ENCODE results near the gene GADD45B.

DNA sequence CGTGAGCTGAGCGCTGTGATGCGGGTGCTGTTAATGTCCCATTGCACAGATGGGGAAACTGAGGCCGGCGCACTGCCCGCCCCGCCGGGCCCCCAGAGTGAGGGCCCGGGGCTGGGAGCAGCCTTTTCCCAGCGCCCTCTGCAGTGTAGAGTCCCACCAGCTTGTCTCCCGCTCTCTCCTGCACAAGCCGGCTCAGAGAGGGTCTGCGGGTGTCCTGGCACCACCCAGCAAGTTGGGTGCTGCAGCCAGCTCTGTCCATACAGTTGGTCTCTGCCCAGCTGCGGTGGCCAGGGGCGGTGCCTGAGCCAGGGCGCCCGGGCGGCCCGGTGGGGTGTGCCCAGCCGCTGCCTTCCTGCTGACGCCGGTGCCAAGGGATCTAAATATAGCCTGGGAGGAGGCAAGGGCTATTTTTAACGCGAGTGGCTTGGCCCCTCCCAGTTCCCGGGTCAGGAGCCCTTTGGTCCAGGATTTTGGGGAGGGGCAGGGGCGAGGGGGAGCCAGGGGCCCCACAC, 19.3 kb downstream of the GADD45B start:
- TF ChIP-seq, protein P1, sequence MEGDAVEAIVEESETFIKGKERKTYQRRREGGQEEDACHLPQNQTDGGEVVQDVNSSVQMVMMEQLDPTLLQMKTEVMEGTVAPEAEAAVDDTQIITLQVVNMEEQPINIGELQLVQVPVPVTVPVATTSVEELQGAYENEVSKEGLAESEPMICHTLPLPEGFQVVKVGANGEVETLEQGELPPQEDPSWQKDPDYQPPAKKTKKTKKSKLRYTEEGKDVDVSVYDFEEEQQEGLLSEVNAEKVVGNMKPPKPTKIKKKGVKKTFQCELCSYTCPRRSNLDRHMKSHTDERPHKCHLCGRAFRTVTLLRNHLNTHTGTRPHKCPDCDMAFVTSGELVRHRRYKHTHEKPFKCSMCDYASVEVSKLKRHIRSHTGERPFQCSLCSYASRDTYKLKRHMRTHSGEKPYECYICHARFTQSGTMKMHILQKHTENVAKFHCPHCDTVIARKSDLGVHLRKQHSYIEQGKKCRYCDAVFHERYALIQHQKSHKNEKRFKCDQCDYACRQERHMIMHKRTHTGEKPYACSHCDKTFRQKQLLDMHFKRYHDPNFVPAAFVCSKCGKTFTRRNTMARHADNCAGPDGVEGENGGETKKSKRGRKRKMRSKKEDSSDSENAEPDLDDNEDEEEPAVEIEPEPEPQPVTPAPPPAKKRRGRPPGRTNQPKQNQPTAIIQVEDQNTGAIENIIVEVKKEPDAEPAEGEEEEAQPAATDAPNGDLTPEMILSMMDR (IDR thresholded peaks at IDR 0.05; ENCODE audit: low read depth, low read length) = no peak
- no peak for TF ChIP-seq EZH2phosphoT487 (IDR thresholded peaks at IDR 0.05; ENCODE audit: low read depth)
